HG03039 (cell line): Measurements from ENCODE around the gene RPS27.
"Not testable (repeated sequence)": the region's sequence is repeated elsewhere in the genome, so short reads cannot be mapped to it uniquely, and the experiment has no call there.

Experiments used
- ATAC-seq: cut with Tn5 transposase; IDR thresholded peaks from one replicate; pipeline ENCODE4 v1.9.1; 2021; ENCODE audit warnings: mild to moderate bottlenecking, moderate library complexity; ENCODE audit not compliant: unreplicated experiment

The RPS27 gene

DNA sequence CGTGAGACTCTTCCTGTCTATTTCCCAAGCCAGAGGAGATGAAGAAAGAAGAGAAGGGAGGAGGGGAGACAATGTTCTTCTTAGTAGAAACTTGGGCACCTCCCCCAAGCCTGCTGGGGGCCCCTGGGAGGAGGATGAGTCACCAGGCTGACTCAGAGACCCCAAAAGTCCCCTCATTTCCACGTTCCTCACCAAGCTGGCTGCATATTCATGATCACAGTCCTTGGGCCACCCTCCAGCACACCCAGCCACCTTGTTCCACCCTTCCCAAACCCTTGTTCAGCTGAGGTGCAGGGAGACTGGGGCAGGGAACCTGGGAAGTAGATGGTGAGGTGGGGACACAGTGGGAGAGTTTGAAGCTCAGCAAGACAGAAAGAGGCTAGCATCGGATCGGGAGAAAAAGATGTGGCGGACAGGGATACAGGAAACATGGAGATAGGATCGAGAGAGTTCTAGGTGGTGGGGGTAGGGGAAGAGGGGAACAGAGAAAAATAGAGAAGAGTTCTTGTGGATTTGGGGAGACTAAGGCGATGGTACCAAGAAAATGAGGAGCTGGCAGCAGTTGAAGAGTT is 5.1 kb upstream of the RPS27 start:
- ATAC-seq, result no peak

DNA sequence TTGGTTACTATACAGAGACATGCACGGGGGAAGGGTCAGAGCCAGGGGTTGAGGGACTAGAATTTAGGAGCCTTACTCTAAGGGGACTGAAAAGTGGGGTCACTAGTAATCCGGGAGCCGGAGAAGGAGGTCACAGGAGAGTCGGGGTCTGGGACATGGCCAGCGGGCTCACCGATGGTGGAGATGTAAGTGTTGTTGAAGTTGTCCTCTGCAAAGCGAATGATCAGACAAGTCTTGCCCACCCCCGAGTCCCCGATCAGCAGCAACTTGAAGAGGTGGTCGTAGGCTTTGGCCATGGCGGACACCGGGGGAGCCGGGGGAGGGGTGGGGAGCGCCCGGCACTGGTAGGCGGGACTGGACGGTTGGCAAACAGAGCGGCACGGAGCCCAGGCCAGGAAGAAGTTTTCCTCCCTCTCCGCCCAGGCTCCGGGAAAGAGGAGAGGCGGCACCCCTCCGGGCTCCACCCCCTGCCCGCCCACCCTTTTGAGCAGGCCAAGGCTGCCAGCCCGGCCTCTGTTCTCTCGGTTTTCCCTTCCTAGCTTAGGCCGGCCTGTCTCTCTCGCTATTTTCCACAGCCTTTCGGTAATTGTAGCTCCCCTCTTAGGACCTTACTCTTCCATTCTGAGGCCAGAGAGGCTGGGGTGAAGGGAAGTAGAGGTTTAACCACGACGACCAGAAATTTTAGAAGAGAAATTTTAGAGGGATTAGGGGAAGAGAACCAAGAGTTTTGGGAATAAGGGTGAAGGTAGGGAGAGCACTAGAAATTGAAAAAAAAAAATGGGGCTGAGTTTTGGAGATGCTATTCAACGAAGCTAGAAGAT is 4.4 kb upstream of the RPS27 start, which contains the start of gene RAB13:
TSS of gene RAB13 (minus strand) at position 399 of the 821 bp plus-strand sequence. CDS start at position 296, 103 bp downstream.
- no peak for ATAC-seq

GRCh38 chr1:153987621-153988020 is 2.9 kb upstream of the RPS27 start:
- no peak for ATAC-seq

DNA sequence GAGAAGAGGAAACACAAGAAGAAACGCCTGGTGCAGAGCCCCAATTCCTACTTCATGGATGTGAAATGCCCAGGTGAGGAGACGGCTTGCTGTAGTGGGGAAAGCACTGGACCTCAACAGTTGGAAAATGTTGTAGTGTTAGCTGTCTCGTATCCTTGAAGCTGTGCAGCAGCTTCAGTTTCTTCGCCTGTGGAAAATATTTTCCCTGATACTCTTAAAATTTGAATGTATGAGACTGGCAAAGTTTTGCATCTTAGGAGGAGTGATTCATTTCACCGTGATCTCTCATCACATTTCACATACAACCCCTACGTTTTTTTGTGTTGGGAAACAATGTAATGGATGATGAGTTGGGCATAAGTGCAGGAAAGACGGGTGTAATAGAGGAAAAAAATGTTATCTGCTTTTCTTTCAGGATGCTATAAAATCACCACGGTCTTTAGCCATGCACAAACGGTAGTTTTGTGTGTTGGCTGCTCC is 629 bp downstream of the RPS27 start:
- ATAC-seq, result no peak

DNA sequence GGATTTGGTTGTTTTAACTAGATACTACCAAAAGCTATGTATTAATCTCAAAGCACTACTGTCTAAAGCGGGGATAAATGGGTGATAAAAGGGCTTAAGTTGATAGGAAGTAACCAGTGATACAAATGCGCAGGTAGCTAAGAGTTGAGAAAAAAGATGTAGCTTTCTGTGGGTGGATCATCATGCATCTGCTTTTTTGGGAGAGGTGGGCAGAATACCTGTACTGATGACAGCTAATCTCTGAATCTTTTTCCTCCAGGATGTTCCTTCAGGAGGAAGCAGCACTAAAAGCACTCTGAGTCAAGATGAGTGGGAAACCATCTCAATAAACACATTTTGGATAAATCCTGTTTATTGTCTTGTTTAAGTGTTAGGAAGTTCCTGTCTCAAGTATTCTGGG is 1.2 kb downstream of the RPS27 start:
- ATAC-seq, result no peak

DNA sequence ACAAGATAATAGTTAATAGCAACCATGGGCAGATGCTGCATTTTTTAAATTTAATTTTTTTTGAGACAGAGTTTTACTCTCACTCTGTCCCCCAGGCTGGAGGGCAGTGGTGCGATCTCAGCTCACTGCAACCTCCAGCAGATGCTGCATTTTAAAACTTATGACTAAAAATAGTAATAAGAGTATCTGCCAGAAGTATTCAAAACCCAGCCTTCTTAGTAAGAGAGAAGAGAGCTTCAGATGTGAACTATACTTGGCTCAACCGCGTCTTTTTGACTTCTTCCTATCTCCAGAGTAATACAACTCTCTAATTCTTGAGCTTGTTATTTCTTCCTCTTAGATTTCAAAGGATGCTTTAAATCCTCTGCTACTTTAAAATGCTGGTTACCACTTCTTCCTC is 4.6 kb downstream of the RPS27 start:
- ATAC-seq, result no peak

GRCh38 chr1:153995640-153996039 is 5.1 kb downstream of the RPS27 start:
- ATAC-seq, result no peak

- not testable (repeated sequence) for ATAC-seq
Observed at GRCh38 chr1:153996882-153997281, 6.3 kb downstream of the RPS27 start.

GRCh38 chr1:154000420-154000819 is 9.9 kb downstream of the RPS27 start:
- no peak for ATAC-seq

GRCh38 chr1:154006136-154006535 is 15.6 kb downstream of the RPS27 start:
- no peak for ATAC-seq

- no peak for ATAC-seq
Observed at GRCh38 chr1:154012129-154012528, 21.6 kb downstream of the RPS27 start.

DNA sequence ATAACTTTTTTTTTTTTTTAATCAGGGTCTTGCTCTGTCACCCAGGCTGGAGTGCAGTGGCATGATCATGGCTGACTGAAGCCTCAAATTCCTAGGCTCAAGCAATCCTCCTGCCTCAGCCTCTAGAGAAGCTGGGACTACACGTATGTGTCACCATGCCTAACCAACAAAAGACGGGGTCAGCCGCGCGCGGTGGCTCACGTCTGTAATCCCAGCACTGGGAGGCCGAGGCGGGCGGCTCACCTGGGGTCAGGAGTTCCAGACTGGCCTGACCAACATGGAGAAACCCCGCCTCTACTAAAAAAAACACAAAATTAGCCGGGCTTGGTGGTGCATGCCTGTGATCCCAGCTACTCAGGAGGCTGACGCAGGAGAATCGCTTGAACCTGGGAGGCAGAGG is 22.0 kb downstream of the RPS27 start:
- ATAC-seq, result not testable (repeated sequence)

DNA sequence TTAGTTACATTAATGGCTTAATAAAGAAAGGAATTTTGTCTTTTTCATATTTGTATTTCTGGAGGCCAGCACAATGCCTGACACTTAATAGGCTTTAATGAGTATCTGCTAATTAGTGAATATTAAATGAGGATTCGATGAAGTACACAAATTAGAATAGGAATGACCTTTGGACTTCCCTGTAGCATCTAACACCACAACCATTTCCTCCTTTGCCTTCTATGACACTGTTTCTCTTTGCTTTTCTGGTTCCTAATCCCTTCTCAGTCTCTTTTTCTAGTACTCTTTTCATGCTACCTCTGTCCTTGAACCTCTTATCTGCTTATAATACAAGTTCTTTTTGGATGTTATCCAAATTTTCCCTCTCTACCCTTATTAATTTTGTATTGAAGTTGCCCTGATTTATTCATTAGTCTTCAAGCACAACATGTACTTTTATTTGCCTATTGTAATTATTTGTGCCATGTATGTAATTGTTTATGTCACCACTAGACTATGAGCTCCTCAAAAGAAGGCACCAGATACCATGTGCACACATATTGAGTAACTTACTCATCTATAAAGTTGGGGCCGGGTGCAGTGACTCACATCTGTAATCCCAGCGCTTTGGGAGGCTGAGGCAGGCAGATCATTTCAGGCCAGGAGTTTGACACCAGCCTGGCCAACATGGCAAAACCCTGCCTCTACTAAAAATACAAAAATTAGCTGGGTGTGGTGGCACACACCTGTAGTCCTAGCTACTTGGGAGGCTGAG is 23.8 kb downstream of the RPS27 start:
- ATAC-seq, result no peak

DNA sequence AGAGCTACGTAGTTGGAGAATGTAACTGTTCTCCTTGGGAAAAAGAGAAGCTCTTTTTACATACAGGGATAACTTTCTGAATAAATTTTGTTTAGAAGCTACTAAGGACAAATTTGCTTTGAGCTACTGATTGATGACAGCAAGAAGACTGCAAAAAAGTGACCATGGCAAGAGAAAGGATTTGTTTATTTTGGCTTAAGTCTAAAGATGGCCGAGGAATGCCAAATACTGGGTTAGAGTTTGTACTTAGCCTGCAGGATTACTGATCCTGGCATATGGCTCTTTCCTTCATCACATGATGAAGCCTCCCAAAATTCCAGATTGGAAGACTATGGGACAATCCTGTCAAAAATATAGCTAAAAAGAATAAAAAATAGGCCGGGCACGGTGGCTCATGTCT is 28.7 kb downstream of the RPS27 start:
- no peak for ATAC-seq

DNA sequence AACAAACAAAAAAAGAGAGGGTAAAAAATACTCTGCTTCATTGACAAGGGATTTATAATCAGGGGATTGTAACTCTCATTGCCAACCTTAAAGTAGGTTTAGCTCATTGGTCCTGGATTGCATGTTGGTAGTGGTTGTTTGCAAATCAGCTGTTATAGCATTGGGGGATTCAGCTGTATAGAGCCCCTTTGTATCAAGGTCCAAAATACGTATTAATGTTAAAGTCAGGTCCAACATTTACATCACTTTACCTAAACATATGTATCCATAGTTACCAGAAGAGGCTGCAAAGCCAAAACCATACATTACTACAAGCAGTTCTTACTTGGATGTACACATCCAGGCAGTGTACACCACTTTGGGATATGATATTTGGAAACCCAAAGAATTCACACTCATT is 29.4 kb downstream of the RPS27 start:
- no peak for ATAC-seq

- not testable (repeated sequence) for ATAC-seq
Observed at GRCh38 chr1:154033697-154034096, 43.1 kb downstream of the RPS27 start.
